Activated T-cell treated with anti-CD3 and anti-CD28 coated beads, Interleukin-2, amount 50 U/mL, for 72 hours (primary cell): ENCODE data around the gene SAP30. TPM values are rescaled to one million over a fixed set of nuclear protein-coding genes. Genes with fewer than 3 reads are reported as not detected.
A peak's percentile ranks its signal among the peaks of the same experiment; 100 is the strongest.

Experiments
- ATAC-seq, 2 donors: fragments of 150-1000 bp; cut with Tn5 transposase; replicated peaks in 1 of 2; 2 replicates each; pipeline ENCODE4 v1.10.0; 2021; ENCODE audit warnings: moderate library complexity in 2 of 2, mild to moderate bottlenecking in 1 of 2
- DNase-seq, 2 donors: peaks; one replicate each; pipeline ENCODE4 v3.0.0; 2021 to 2022; ENCODE audit warnings: mixed read lengths in 1 of 2
- H3K27ac Mint-ChIP-seq: one replicate; pipeline ENCODE4 v1.8.0; 2022; ENCODE audit warnings: mild to moderate bottlenecking, moderate library complexity, mixed read lengths
- H3K27me3 Mint-ChIP-seq: one replicate; pipeline ENCODE4 v1.8.0; 2022; ENCODE audit warnings: low read depth, mixed read lengths
- H3K36me3 Mint-ChIP-seq, 2 donors: one replicate each; pipeline ENCODE4 v1.8.0; 2022; ENCODE audit warnings: mixed read lengths in 2 of 2, mild to moderate bottlenecking in 1 of 2; ENCODE audit not compliant: insufficient read depth in 2 of 2
- H3K4me1 Mint-ChIP-seq: one replicate; pipeline ENCODE4 v1.8.0; 2022; ENCODE audit warnings: low read depth, mixed read lengths
- H3K4me3 Mint-ChIP-seq, 2 donors: one replicate each; pipeline ENCODE4 v1.8.0; 2022; ENCODE audit warnings: mild to moderate bottlenecking in 2 of 2, mixed read lengths in 2 of 2, moderate library complexity in 2 of 2
- H3K9me3 Mint-ChIP-seq, 2 donors: one replicate each; pipeline ENCODE4 v1.8.0; 2022; ENCODE audit warnings: mixed read lengths in 2 of 2
- total RNA-seq, 2 donors: library from RNA; stranded (reverse); gene quantifications; one replicate each; pipeline ENCODE4 v1.2.3, GENCODE V29; 2022

The SAP30 gene
- total RNA-seq, 2 donors from 2014 or later, result 18.1 to 18.4 TPM

DNA sequence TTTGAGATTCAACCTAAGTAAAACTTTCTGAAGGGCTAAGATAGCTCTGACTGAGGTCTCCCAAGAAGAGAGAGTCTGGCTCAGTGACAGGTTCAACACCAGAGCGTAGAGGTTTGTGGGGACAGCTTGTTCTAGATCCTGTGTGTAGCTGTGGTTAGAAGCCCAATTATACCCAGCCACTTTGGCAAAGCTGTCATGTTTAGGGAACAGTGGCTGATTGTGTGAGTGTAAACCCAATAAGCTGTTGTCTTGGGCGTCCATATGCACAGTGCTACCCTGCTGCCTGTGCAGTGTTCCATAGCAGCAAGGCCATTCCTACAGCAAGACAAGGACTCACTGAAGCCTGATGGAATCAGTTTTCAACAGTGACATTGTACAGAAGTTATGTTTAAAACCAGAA is 39.3 kb downstream of the SAP30 start:
- H3K27ac Mint-ChIP-seq, result no peak overlapping the region
- no peak for ATAC-seq
- H3K4me3 Mint-ChIP-seq, result no peak overlapping the region
- H3K9me3 Mint-ChIP-seq, result no peaks in the 10 kb centered on the region
- H3K27me3 Mint-ChIP-seq, result no peaks in the 10 kb centered on the region
- DNase-seq, result no peak
- no peaks in the 10 kb centered on the region for H3K36me3 Mint-ChIP-seq
- H3K4me1 Mint-ChIP-seq, result peaks cover 13% of the 10 kb centered on the region

DNA sequence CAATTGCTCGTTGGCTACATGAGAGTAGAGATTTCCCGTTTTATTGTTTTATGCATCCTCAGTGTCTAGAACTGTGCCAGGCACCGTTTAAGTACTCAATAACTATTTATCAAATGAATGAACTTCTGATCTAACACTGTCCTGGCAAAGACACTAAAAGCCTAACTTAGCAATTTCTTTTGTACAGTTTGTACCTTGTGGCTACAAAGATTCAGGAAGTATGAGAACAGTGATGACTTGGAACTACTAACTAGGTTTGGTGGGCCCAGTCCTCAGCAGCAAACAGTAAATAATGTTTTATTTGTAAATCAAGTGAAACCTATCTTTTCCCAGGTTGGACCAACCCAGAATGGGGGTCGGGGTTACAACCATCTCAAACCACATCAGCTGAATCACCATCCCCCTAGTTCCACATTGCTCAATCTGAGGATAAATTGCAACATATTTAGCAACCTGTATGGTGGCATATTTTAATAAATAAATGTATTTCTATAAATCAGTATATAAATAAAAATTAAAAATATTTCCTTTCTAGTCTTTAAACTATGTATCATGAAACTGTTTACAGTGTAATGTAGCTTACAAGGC is 40.4 kb downstream of the SAP30 start:
- peaks cover 6% of the 10 kb centered on the region for H3K4me1 Mint-ChIP-seq
- H3K9me3 Mint-ChIP-seq, result no peaks in the 10 kb centered on the region
- H3K4me3 Mint-ChIP-seq, result no peak overlapping the region
- no peaks in the 10 kb centered on the region for H3K27me3 Mint-ChIP-seq
- DNase-seq (no peak), ATAC-seq (no peak)
- H3K36me3 Mint-ChIP-seq, result no peaks in the 10 kb centered on the region
- no peak overlapping the region for H3K27ac Mint-ChIP-seq

DNA sequence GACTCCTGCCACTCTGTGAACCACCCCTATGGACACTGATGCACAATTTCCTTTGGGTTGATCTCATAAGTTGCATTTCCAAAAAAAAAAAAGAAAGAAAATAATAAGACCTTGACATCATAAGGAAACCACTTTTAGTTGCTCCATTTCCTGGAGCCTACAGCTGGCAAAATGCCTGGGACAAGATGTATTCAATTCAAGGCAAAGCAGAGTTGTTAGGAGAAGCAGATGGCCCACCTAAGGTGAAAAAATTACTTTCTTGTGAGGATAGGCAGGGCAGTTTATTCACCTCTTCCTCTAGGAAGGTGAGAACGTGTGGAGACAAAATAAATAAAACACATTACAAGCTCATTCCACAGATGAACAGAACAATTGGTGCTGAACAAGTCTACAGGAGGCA is 42.3 kb downstream of the SAP30 start:
- Mint-ChIP-seq H3K9me3 (no peaks in the 10 kb centered on the region), H3K36me3 (no peaks in the 10 kb centered on the region)

DNA sequence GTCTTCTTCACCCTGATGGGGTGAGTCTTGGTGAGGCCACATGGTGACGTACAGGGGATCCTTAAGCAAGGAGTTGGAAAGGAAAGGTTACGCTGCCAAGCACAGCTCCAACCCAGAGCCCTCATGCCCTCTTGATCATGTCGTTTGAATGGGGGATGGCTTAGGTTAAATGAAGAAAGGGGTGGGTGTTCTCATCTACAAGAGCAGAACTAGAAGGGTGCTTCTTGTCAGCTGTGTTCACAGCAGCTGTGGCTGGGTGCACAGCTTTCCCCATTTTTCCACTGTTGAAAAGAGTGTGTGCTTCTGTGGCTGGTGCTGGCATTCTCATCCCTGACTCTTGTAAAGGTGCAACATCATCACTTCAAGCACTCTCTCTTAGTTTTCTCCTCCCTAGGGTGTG is 43.7 kb downstream of the SAP30 start:
- Mint-ChIP-seq H3K4me1 (no peaks in the 10 kb centered on the region), H3K36me3 (no peaks in the 10 kb centered on the region), H3K4me3 (no peak overlapping the region), H3K27me3 (no peaks in the 10 kb centered on the region), H3K9me3 (no peaks in the 10 kb centered on the region), H3K27ac (no peak overlapping the region)
- ATAC-seq (no peak), DNase-seq (no peak)

More for the DNA sequence above, 42.3 kb downstream of the SAP30 start:
- Mint-ChIP-seq H3K4me3 (no peak overlapping the region), H3K27me3 (no peaks in the 10 kb centered on the region), H3K27ac (no peak overlapping the region), H3K4me1 (no peaks in the 10 kb centered on the region)
- DNase-seq (no peak), ATAC-seq (no peak)

DNA sequence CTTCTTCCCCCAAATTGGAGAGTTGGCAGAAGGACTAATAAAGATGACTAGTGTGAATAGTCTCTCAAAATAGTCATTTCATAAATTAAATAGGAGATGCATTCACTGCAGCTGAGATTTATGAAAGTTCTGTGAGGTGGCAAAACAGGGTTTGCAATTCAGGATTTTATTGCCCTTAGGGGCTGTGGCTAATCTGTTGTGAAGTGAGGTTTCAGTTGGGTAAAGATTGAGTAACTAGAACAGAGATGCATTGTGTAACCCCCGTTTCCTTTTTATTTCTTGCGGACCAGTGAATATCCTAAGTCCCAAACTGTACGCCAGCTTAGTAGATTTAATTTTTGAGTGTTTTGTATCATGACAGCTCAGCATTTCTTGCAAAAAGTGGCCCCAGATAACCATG is 44.3 kb downstream of the SAP30 start:
- Mint-ChIP-seq H3K4me1 (no peaks in the 10 kb centered on the region), H3K9me3 (no peaks in the 10 kb centered on the region), H3K36me3 (no peaks in the 10 kb centered on the region), H3K27me3 (no peaks in the 10 kb centered on the region), H3K4me3 (no peak overlapping the region), H3K27ac (no peak overlapping the region)
- DNase-seq (no peak), ATAC-seq (no peak)

DNA sequence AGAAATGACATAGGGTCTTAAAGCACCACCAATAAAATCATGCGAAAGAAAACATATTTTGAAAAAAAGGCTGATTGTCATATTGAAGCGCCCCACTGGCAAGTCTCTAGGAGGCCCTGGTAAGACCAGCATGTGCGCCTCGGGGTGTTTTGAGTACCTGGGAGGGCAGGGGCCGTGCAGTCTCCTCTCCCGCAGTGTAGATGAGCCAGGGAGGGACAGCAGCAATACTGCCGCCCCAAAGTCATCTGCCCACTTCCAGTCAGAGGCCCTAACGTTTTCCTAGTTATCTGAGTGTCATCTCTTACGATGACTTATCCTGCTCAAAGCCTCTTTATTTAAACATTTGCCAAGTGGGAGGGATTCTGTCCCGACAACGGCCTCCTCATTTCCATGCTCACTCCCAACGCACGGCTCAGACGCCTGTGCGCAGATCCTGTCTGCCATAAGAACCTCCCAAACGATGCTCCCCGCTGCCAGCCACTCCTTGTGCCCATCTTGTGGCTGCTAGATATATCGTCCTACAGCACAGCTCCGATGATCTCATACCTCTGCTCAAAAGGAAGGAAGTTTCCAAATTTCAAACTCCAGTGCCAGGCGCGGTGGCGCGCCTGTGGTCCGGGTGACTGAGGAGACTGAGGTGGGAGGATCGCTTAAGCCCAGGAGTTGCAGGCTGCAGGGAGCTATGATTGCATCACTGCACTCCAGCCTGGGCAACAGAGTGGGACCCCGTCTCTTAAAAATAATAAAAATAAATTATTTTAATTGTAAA is 45.3 kb downstream of the SAP30 start:
- no peaks in the 10 kb centered on the region for H3K4me1 Mint-ChIP-seq
- H3K27ac Mint-ChIP-seq, result no peak overlapping the region
- no peak for ATAC-seq
- H3K9me3 Mint-ChIP-seq, result no peaks in the 10 kb centered on the region
- H3K36me3 Mint-ChIP-seq, result no peaks in the 10 kb centered on the region
- no peak overlapping the region for H3K4me3 Mint-ChIP-seq
- DNase-seq, result no peak
- H3K27me3 Mint-ChIP-seq, result no peaks in the 10 kb centered on the region

DNA sequence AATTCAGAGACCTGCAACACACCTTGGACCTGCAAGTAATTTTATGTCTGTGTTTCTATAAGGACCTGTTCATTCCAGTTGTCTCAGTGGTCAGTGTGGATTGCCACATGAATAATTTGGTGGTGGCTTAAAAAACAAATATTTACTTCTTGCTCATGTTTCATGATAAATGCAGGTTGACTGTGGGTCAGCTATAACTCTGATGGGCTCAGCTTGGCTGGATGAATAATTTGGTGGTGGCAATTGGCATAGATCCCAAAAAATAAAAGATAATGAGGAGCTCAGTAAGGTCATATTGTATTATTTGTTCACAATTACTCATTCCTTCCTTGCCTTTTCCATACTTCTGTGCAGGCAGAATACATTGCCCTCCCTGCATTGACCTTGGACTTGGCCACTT is 47.1 kb downstream of the SAP30 start:
- DNase-seq (no peak), ATAC-seq (no peak)
- H3K4me1 Mint-ChIP-seq, result no peaks in the 10 kb centered on the region
- no peaks in the 10 kb centered on the region for H3K36me3 Mint-ChIP-seq
- H3K27me3 Mint-ChIP-seq, result no peaks in the 10 kb centered on the region
- no peaks in the 10 kb centered on the region for H3K9me3 Mint-ChIP-seq
- no peak overlapping the region for H3K27ac Mint-ChIP-seq
- H3K4me3 Mint-ChIP-seq, result no peak overlapping the region

DNA sequence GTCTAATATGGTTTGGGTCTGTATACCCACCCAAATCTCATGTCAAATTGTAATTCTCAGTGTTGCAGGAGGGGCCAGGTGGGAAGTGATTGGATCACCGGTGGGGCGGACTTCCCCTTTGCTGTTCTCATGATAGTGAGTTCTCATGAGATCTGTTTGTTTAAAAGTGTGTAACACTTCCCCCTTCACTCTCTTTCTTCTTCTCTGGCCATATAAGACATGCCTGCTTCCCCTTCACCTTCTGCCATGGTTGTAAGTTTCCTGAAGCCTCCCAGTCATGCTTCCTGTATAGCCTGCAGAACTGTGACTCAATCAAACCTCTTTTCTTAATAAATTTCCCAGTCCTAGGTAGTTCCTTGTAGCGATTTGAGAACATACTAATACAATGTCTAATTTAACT is 47.9 kb downstream of the SAP30 start:
- no peak overlapping the region for H3K4me3 Mint-ChIP-seq
- no peaks in the 10 kb centered on the region for H3K4me1 Mint-ChIP-seq
- no peak for ATAC-seq
- H3K27me3 Mint-ChIP-seq, result no peaks in the 10 kb centered on the region
- H3K36me3 Mint-ChIP-seq, result no peaks in the 10 kb centered on the region
- H3K9me3 Mint-ChIP-seq, result no peaks in the 10 kb centered on the region
- DNase-seq, result no peak
- no peak overlapping the region for H3K27ac Mint-ChIP-seq

DNA sequence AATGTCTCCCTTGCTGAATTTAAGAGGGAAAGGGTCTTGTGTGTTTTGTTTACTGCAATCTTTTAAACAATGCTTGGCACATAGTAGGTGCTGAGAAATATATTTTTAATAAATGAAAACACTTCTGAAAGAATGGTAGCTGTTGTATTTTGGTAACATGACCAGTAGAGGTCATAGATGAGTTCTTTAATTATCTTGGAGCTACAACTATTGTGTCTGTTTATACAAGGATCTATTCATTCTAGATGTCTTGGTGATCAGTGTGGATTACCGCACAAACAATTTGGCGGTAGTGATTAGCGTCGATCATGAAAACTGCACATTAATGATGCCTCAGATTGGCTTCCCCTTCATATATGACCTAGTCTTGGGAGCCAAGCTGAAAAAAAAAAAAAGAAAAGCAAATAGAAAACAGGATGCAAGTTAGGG is 49.6 kb downstream of the SAP30 start:
- no peaks in the 10 kb centered on the region for H3K27me3 Mint-ChIP-seq
- no peak for ATAC-seq
- H3K4me1 Mint-ChIP-seq, result no peaks in the 10 kb centered on the region
- H3K9me3 Mint-ChIP-seq, result no peaks in the 10 kb centered on the region
- H3K36me3 Mint-ChIP-seq, result no peaks in the 10 kb centered on the region
- H3K27ac Mint-ChIP-seq, result peak overlapping the region; percentile 21
- DNase-seq, result no peak
- no peak overlapping the region for H3K4me3 Mint-ChIP-seq

DNA sequence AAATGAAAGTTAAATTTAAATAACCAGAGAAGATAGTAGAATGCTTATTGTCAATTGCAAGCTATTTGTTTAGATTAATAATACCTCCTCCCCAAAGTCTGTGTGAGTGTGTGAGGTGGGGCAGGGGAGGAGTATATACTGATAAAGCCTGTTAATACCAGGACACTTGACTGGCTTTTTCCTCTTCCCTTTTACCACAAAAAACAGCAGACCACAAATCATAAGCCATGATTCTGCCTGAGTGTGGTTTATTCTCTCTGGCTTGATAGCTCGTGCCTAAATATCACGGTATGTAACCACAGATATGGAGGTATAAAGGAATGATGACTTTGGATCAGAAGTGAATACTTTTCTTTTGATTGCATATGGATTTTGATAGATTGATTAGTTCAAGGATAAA is 50.0 kb downstream of the SAP30 start:
- no peaks in the 10 kb centered on the region for H3K36me3 Mint-ChIP-seq
- H3K4me3 Mint-ChIP-seq, result no peak overlapping the region
- H3K27me3 Mint-ChIP-seq, result no peaks in the 10 kb centered on the region
- DNase-seq (no peak), ATAC-seq (no peak)
- peak overlapping the region; percentile 21 for H3K27ac Mint-ChIP-seq
- peaks cover 4% of the 10 kb centered on the region for H3K4me1 Mint-ChIP-seq
- H3K9me3 Mint-ChIP-seq, result no peaks in the 10 kb centered on the region

DNA sequence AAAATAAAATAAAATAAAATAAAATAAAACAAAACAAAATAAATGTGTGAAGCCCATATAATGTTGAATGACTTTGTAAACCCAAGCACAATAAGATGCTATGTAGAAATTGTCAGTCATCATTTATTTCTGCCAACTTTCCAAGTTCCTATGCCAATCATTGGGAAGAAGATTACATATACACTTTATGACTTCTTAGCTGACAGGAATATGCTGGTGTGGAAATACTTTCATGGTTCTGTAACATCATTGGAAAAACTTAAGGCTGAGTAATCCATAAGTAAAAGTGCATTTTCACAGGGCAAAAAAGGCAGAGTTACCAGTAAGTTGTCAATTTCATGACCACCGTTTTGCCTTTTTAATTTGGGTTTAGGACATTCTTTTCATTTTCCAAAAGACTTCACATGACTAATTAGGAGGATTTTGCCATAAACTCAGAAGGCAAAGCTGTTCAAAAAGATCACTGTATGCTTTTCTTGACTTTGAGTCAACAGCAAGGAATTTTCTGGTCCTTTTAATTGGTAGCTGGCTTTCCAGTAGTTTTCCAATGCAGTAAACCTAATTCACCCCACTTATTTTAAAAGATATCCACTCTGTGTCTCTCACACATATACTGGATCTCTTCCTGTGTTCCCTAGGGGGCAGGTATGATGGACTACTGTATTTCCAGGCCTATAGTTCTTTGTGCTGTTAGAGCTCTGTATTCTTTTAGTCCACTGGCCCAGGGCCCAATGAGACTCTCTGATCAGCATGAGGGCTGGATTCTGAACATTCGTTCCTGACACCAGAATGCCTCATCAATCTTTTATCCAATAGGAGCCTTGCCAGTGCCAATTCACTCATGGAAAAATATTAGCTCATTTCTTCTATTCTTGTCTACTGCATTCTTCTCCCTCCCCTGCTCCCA is 54.4 kb downstream of the SAP30 start:
- ATAC-seq (no peak), DNase-seq (no peak)
- Mint-ChIP-seq H3K4me3 (no peak overlapping the region), H3K4me1 (peaks cover 16% of the 10 kb centered on the region), H3K27ac (no peak overlapping the region), H3K9me3 (no peaks in the 10 kb centered on the region), H3K36me3 (no peaks in the 10 kb centered on the region), H3K27me3 (no peaks in the 10 kb centered on the region)

DNA sequence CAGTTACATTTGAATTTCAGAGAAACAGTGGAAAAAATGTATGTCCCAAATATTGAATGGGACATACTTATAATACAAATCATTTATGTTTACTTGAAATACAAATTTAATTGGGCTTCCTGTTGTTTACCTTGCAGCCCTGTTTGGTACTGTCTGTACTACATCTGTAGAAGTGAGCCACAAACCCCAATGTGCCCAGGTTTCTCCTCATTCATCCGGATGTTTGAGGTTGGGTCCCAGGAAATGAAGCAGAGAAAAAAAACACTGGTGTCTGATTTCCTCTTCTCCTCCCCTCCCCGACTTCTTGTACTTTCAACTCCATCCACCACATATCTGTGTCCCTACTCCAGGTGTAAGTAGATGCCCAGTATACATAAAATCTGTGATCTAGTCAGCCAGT is 55.3 kb downstream of the SAP30 start:
- ATAC-seq, result no peak
- H3K36me3 Mint-ChIP-seq, result no peaks in the 10 kb centered on the region
- no peak overlapping the region for H3K4me3 Mint-ChIP-seq
- no peak overlapping the region for H3K27ac Mint-ChIP-seq
- peaks cover 16% of the 10 kb centered on the region for H3K4me1 Mint-ChIP-seq
- H3K9me3 Mint-ChIP-seq, result no peaks in the 10 kb centered on the region
- DNase-seq, result no peak
- H3K27me3 Mint-ChIP-seq, result no peaks in the 10 kb centered on the region
